ENCODE data around the gene GPR84. TPM values are rescaled to one million over a fixed set of nuclear protein-coding genes. Genes with fewer than 3 reads are reported as not detected.

The GPR84 gene
- total and polyA plus RNA-seq, 4 experiments from 2014 or later = 0.36 TPM; not detected in 3

GRCh38 chr12:54398218-54398617 lies 33.9 kb upstream of the GPR84 start:
- H3K27ac ChIP-seq (ENCODE audit: low read depth, low read length) = no peak overlapping the region
- H3K4me1 Mint-ChIP-seq = peaks cover 14 to 37% (median 19%) of the 10 kb centered on the region in 4 donors
- no peak for DNase-seq
- peaks cover 14% of the 10 kb centered on the region for H3K4me1 ChIP-seq (ENCODE audit: insufficient read depth, low read length)
- H3K27me3 ChIP-seq (ENCODE audit: insufficient read depth, low read length) = no peaks in the 10 kb centered on the region
- H3K36me3 Mint-ChIP-seq = peaks cover 63 to 80% of the 10 kb centered on the region in 2 donors
- peak overlapping the region in 2 of 7 donors; percentile 37 to 72 for H3K27ac Mint-ChIP-seq
- no peaks in the 10 kb centered on the region for H3K9me3 Mint-ChIP-seq
- peaks cover 83% of the 10 kb centered on the region for H3K36me3 ChIP-seq (ENCODE audit: insufficient read depth, low read length)
- CTCF ChIA-PET (ENCODE audit: partially characterized antibody) = interaction anchor here (0.6 to 12.3 kb wide), 10 partner anchors 15 to 121 kb away, joined by 3 to 938 read pairs (median 11); partner anchors contain the start of genes COPZ1, ITGA5, NCKAP1L and ZNF385A
- no peak overlapping the region for H3K4me3 ChIP-seq (ENCODE audit: low read length in 2 of 2)
- intact Hi-C loops (cut with micrococcal nuclease) = loop anchor here (5.0 kb wide), 1 partner anchor 99 kb away; the partner anchor contains the start of gene NCKAP1L
- no peaks in the 10 kb centered on the region for H3K27me3 Mint-ChIP-seq
- no peak overlapping the region for H3K4me3 Mint-ChIP-seq
- H3K9me3 ChIP-seq (ENCODE audit: control insufficient read depth in 1 of 2, low read length in 2 of 2) = no peaks in the 10 kb centered on the region
- POLR2A ChIA-PET (ENCODE audit: partially characterized antibody) = interaction anchor here (1.2 to 10.5 kb wide), 4 partner anchors 18 to 44 kb away, joined by 3 to 213 read pairs (median 53); partner anchors contain the start of gene ITGA5

DNA sequence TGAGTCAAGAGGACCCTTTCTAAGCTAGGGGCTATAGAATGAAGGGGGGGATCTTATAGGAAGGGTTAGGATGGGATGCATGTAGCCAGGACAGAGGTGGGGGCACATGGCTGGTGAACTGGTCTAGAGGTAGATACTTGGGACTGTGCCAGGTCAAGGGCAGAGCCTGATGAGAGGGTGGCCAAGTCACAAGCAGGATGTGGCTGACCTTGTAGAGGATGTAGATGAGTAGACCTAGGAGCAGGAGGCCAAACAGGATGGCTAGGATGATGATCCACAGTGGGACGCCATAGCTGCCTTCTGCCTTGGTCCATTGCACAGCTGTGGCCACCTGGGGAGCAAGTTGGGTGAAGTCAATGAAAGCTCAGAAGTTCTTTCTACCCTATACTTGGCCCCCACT lies 32.9 kb upstream of the GPR84 start:
- H3K36me3 ChIP-seq (ENCODE audit: insufficient read depth, low read length) = peaks cover 72% of the 10 kb centered on the region
- Mint-ChIP-seq H3K27me3 (no peaks in the 10 kb centered on the region), H3K27ac (peak overlapping the region in 3 of 7 donors; percentile 69 to 85 (median 77)), H3K4me1 (peaks cover 14 to 43% (median 23%) of the 10 kb centered on the region in 4 donors), H3K36me3 (peaks cover 58 to 70% of the 10 kb centered on the region in 2 donors), H3K4me3 (no peak overlapping the region), H3K9me3 (no peaks in the 10 kb centered on the region)
- peaks cover 23% of the 10 kb centered on the region for H3K4me1 ChIP-seq (ENCODE audit: insufficient read depth, low read length)
- no peak for DNase-seq
- H3K9me3 ChIP-seq (ENCODE audit: control insufficient read depth in 1 of 2, low read length in 2 of 2) = no peaks in the 10 kb centered on the region
- ChIA-PET CTCF (ENCODE audit: partially characterized antibody) (interaction anchor here (0.6 to 12.3 kb wide), 6 partner anchors 14 to 108 kb away, joined by 3 to 938 read pairs (median 56); partner anchors contain the start of genes ITGA5, NCKAP1L and ZNF385A), POLR2A (ENCODE audit: partially characterized antibody) (interaction anchor here (6.7 to 10.5 kb wide), 2 partner anchors 19 to 41 kb away, joined by 99 to 213 read pairs; partner anchors contain the start of gene ITGA5)
- intact Hi-C loops (cut with micrococcal nuclease) = loop anchor here (5.0 kb wide), 1 partner anchor 100 kb away; the partner anchor contains the start of gene NCKAP1L
- H3K27ac ChIP-seq (ENCODE audit: low read depth, low read length) = no peak overlapping the region
- no peak overlapping the region for H3K4me3 ChIP-seq (ENCODE audit: low read length in 2 of 2)
- H3K27me3 ChIP-seq (ENCODE audit: insufficient read depth, low read length) = no peaks in the 10 kb centered on the region

- CTCF ChIA-PET (ENCODE audit: partially characterized antibody) = interaction anchor here (1.1 to 12.3 kb wide), 7 partner anchors 10 to 109 kb away, joined by 3 to 938 read pairs (median 5); partner anchors contain the start of genes ITGA5, NCKAP1L and ZNF385A
- Mint-ChIP-seq H3K27ac (peak overlapping the region in 2 of 7 donors; percentile 12 to 23), H3K4me3 (peak overlapping the region in 1 of 8 donors; percentile 6), H3K9me3 (no peaks in the 10 kb centered on the region), H3K27me3 (no peaks in the 10 kb centered on the region), H3K4me1 (peaks cover 20 to 47% (median 33%) of the 10 kb centered on the region in 4 donors), H3K36me3 (peaks cover 51 to 58% of the 10 kb centered on the region in 2 donors)
- no peak overlapping the region for H3K4me3 ChIP-seq (ENCODE audit: low read length in 2 of 2)
- DNase-seq = no peak
- peaks cover 33% of the 10 kb centered on the region for H3K4me1 ChIP-seq (ENCODE audit: insufficient read depth, low read length)
- no peaks in the 10 kb centered on the region for H3K27me3 ChIP-seq (ENCODE audit: insufficient read depth, low read length)
- intact Hi-C loops (cut with micrococcal nuclease) = loop anchor here (5.0 kb wide), 1 partner anchor 102 kb away; the partner anchor contains the start of gene NCKAP1L
- H3K36me3 ChIP-seq (ENCODE audit: insufficient read depth, low read length) = peaks cover 56% of the 10 kb centered on the region
- POLR2A ChIA-PET (ENCODE audit: partially characterized antibody) = interaction anchor here (0.7 to 1.0 kb wide), 2 partner anchors 17 to 34 kb away, joined by 3 to 4 read pairs; no protein-coding TSS in a partner anchor
- H3K9me3 ChIP-seq (ENCODE audit: control insufficient read depth in 1 of 2, low read length in 2 of 2) = no peaks in the 10 kb centered on the region
- H3K27ac ChIP-seq (ENCODE audit: low read depth, low read length) = no peak overlapping the region
Measured at GRCh38 chr12:54395545-54395944, 31.3 kb upstream of the GPR84 start.

DNA sequence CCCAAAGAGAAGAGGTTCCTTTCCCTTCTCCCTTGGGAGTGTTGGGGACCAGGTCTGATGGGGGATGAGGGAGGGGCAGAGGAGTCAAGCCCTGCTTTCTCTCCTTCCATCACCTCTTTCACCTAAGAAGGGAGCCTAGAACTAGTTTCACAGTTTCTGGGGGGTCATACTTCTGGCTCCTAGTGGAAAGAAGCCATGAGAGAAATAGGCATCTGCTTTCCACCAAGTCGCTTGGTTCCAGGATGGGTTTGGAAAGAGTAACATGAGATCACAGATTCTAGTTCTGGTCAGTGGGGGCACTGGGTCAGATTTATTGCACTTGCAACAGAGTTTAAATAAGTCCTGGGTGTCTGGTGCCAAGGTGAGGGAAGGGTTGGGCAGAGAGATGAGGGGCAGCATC lies 30.7 kb upstream of the GPR84 start:
- Histone ChIP-seq H3K27ac (ENCODE audit: low read depth, low read length) (no peak overlapping the region), H3K9me3 (ENCODE audit: control insufficient read depth in 1 of 2, low read length in 2 of 2) (no peaks in the 10 kb centered on the region), H3K36me3 (ENCODE audit: insufficient read depth, low read length) (peaks cover 51% of the 10 kb centered on the region), H3K27me3 (ENCODE audit: insufficient read depth, low read length) (no peaks in the 10 kb centered on the region), H3K4me3 (ENCODE audit: low read length in 2 of 2) (no peak overlapping the region), H3K4me1 (ENCODE audit: insufficient read depth, low read length) (peaks cover 36% of the 10 kb centered on the region)
- Mint-ChIP-seq H3K4me3 (peak overlapping the region in 1 of 8 donors; percentile 63), H3K27me3 (no peaks in the 10 kb centered on the region), H3K27ac (peak overlapping the region in 5 of 7 donors; percentile 12 to 69 (median 66)), H3K4me1 (peaks cover 20 to 48% (median 32%) of the 10 kb centered on the region in 4 donors), H3K9me3 (no peaks in the 10 kb centered on the region), H3K36me3 (peaks cover 45 to 52% of the 10 kb centered on the region in 2 donors)
- DNase-seq = no peak
- ChIA-PET POLR2A (ENCODE audit: partially characterized antibody) (no interaction called here), CTCF (ENCODE audit: partially characterized antibody) (interaction anchor here (1.1 to 12.3 kb wide), 6 partner anchors 10 to 108 kb away, joined by 3 to 938 read pairs (median 56); partner anchors contain the start of genes ITGA5, NCKAP1L and ZNF385A)
- intact Hi-C loops (cut with micrococcal nuclease) = loop anchor here (5.0 kb wide), 1 partner anchor 102 kb away; the partner anchor contains the start of gene NCKAP1L

- Histone ChIP-seq H3K4me1 (ENCODE audit: insufficient read depth, low read length) (peaks cover 39% of the 10 kb centered on the region), H3K36me3 (ENCODE audit: insufficient read depth, low read length) (peaks cover 44% of the 10 kb centered on the region), H3K9me3 (ENCODE audit: control insufficient read depth in 1 of 2, low read length in 2 of 2) (no peaks in the 10 kb centered on the region), H3K27me3 (ENCODE audit: insufficient read depth, low read length) (no peaks in the 10 kb centered on the region), H3K27ac (ENCODE audit: low read depth, low read length) (no peak overlapping the region), H3K4me3 (ENCODE audit: low read length in 2 of 2) (no peak overlapping the region)
- intact Hi-C loops (cut with micrococcal nuclease) = no loop called here
- Mint-ChIP-seq H3K9me3 (no peaks in the 10 kb centered on the region), H3K36me3 (peaks cover 41 to 47% of the 10 kb centered on the region in 2 donors), H3K27ac (peak overlapping the region in 6 of 7 donors; percentile 12 to 70 (median 48)), H3K27me3 (no peaks in the 10 kb centered on the region), H3K4me1 (peaks cover 21 to 54% (median 33%) of the 10 kb centered on the region in 4 donors), H3K4me3 (peak overlapping the region in 3 of 8 donors; percentile 17 to 61 (median 43))
- ChIA-PET CTCF (ENCODE audit: partially characterized antibody) (interaction anchor here (0.9 to 4.3 kb wide), 7 partner anchors 11 to 50 kb away, joined by 3 to 26 read pairs (median 6); no protein-coding TSS in a partner anchor), POLR2A (ENCODE audit: partially characterized antibody) (interaction anchor here (2.9 kb wide), 1 partner anchor 23 kb away, joined by 20 read pairs; the partner anchor contains the start of gene ITGA5)
- DNase-seq = peak in 3 of 5 donors; percentile 16 to 28 (median 27)
Measured at GRCh38 chr12:54394281-54394719, 30.0 kb upstream of the GPR84 start.

GRCh38 chr12:54393743-54394142 lies 29.5 kb upstream of the GPR84 start:
- POLR2A ChIA-PET (ENCODE audit: partially characterized antibody) = interaction anchor here (2.9 kb wide), 1 partner anchor 23 kb away, joined by 20 read pairs; the partner anchor contains the start of gene ITGA5
- Histone ChIP-seq H3K27me3 (ENCODE audit: insufficient read depth, low read length) (no peaks in the 10 kb centered on the region), H3K27ac (ENCODE audit: low read depth, low read length) (no peak overlapping the region), H3K4me1 (ENCODE audit: insufficient read depth, low read length) (peaks cover 39% of the 10 kb centered on the region), H3K9me3 (ENCODE audit: control insufficient read depth in 1 of 2, low read length in 2 of 2) (no peaks in the 10 kb centered on the region), H3K36me3 (ENCODE audit: insufficient read depth, low read length) (peaks cover 38% of the 10 kb centered on the region), H3K4me3 (ENCODE audit: low read length in 2 of 2) (no peak overlapping the region)
- DNase-seq = peak in 1 of 5 donors; percentile 32
- H3K27me3 Mint-ChIP-seq = no peaks in the 10 kb centered on the region
- H3K9me3 Mint-ChIP-seq = no peaks in the 10 kb centered on the region
- peaks cover 38 to 45% of the 10 kb centered on the region in 2 donors for H3K36me3 Mint-ChIP-seq
- intact Hi-C loops (cut with micrococcal nuclease) = no loop called here
- CTCF ChIA-PET (ENCODE audit: partially characterized antibody) = interaction anchor here (0.7 to 4.3 kb wide), 17 partner anchors 9 to 59 kb away, joined by 3 to 26 read pairs (median 5); no protein-coding TSS in a partner anchor
- H3K4me1 Mint-ChIP-seq = peaks cover 20 to 51% (median 31%) of the 10 kb centered on the region in 4 donors
- peak overlapping the region; percentile 12 to 70 (median 45) for H3K27ac Mint-ChIP-seq
- peak overlapping the region in 3 of 8 donors; percentile 23 to 61 (median 43) for H3K4me3 Mint-ChIP-seq
